Erythroblast (primary cell): ENCODE data around the gene RERE.
"Not testable (repeated sequence)": the region's sequence is repeated elsewhere in the genome, so short reads cannot be mapped to it uniquely, and the experiment has no call there.

ENCODE experiments used
- GATA1 ChIP-seq: IDR thresholded peaks from 2 replicates; pipeline ENCODE4 v1.6.1; 2011; ENCODE audit warnings: low read depth, mild to moderate bottlenecking, control low read depth, low read length, moderate library complexity
- POLR2A ChIP-seq: IDR thresholded peaks from 2 replicates; pipeline ENCODE4 v1.6.1; 2011; ENCODE audit warnings: mild to moderate bottlenecking, low read length

DNA sequence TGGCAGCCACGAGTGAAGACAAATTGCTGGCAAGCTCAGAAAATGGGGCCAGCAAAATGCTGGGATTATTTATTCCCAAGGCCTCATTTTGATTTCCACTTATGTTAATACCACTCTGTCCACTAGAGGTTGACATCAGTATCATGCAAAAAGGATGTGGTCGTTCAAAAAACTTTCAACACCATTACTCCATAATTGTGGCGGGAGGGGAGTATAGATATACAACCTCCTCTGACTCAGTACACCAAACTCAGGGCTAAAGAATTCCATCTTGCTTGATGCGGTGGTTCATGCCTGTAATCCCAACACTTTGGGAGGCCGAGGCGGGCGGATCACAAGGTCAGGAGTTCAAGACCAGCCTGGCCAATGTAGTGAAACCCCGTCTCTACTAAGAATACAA is 200.6 kb downstream of the RERE start:
- TF ChIP-seq POLR2A, GATA1: not testable (repeated sequence)
